Stimulated activated CD4-positive, alpha-beta T cell treated with anti-CD3 and anti-CD28 coated beads, Interleukin-15, amount 100 ng/mL, for 24 hours (primary cell): ENCODE results near the gene IFIT1.
"Not testable (repeated sequence)": the region's sequence is repeated elsewhere in the genome, so short reads cannot be mapped to it uniquely, and the experiment has no call there.

ENCODE experiments used
- DNase-seq: peaks from one replicate; pipeline ENCODE4 v3.0.0-alpha.2; 2020

IFIT1 gene, protein sequence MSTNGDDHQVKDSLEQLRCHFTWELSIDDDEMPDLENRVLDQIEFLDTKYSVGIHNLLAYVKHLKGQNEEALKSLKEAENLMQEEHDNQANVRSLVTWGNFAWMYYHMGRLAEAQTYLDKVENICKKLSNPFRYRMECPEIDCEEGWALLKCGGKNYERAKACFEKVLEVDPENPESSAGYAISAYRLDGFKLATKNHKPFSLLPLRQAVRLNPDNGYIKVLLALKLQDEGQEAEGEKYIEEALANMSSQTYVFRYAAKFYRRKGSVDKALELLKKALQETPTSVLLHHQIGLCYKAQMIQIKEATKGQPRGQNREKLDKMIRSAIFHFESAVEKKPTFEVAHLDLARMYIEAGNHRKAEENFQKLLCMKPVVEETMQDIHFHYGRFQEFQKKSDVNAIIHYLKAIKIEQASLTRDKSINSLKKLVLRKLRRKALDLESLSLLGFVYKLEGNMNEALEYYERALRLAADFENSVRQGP

GRCh38 chr10:89391907-89392756, at the start of gene IFIT1:
Gene IFIT1, plus strand, starts transcription at chr10:89392623. Its CDS starts 90 bp downstream, at chr10:89392713.
- peak; percentile 28 for DNase-seq

DNA sequence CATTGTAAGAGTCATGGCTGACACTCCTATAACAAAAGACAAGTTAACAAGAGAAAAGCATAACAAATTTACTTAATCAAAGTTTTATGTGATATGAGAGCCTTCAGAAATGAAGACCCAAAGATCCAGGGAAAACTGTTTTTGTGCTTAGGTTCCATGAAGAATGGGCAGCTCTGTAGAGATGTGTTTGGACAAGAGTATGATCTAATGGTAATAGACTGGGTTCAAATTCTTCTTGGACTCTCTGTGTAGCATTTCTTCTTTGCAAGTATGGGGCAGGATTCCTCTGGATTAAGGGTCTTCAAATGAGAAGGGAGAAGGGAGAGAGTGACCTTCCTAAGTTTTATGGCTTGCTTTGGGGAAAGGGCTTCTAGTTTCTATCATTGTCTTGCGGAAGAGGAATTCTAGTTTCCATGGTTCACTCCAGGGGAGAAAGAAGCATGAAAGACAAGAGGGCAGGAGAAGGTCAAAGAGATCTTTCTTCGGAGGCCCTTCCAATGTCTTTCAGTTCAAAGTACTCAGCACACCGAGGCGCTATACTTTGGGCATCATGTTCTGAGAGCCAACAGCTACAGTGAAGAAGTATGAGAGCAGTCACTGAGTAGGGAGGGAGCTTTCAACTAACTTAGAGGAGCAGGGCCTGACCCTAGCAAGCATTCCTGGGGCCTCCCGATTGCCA, 49.2 kb upstream of the IFIT1 start:
- DNase-seq: no peak

DNA sequence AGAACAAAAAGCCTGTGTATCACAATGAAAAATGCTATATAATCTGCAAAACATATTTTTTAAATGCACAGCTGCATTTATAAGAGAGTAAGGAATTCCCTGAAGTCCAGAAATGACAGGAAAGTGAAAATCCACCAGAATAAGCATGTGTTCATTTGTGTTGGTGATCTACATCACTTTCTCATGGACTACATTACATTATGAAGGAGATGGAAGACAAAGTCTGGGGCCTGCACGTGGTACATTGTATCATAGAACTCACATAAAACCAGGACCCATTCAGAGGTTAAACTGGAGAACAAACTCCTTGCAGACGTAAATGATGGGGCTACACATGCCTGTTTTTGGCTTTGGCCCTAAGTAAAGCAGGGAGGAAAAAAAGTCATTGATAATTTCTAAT, 48.3 kb upstream of the IFIT1 start:
- no peak for DNase-seq

DNA sequence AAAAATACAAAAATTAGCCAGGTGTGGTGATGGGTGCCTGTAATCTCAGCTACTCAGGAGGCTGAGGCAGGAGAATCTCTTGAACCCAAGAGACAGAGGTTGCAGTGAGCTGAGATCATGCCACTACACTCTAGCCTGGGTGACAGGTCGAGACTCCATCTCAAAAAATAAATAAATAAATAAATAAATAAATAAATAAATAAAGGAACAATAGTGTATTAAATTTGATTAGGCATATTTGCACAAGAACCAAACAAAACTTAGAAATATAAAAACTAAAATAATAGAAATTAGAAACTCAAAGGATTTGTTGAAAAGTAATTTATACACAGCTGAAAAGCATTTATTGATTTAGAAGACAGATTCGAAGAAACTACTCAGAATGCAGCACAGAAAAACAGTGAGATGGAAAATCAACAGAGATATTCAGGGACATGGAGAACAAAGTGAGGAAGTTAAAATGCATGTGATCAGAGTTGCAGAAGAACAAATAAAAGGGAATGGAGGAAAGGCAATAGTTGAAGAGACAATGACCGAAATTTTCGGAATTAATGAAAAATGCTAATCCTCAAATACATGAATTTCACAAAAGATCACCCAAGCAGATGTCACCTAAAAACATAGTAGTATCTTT, 46.9 kb upstream of the IFIT1 start:
- no peak for DNase-seq

- no peak for DNase-seq
Observed at GRCh38 chr10:89346405-89347254, 45.8 kb upstream of the IFIT1 start.

- DNase-seq: no peak
Observed at GRCh38 chr10:89347701-89348457, 44.5 kb upstream of the IFIT1 start.

DNA sequence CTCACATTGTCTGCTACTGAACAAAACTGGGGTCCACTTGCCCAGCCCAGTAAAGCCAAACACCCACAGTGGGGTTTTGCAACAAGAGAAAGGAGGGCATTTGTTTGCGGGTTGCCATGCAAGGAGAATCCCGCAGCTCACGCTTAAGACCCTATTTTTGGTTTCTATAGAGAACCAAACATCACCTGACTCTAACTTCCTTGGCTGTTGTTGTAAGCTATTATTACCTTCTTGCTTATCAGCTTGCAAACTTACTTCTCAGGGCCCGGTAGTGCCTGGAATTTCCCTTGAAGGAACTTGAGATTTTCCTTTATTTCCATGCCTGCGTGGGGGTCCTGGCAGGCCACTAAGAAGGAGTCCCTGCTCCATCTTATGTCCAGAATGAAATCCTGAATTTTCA, 43.9 kb upstream of the IFIT1 start:
- DNase-seq: no peak

DNA sequence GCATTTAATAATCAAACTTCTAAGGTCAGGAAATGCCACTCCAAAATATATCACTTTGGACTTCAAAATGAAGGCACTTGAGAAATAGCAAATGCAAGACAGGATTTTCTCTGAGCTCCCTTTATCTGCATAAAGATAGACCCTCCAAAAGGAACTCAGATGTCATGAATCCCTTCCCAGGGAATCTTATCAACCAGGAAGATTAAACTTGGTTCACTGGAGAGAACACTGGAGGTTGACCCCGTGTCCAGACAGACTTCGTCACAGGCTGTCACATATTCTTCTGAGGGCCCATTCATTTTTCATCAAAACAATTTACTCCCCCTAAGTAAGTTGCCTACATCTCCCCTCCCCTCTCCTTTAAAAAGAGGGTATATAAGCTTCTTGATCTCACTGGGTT, 43.4 kb upstream of the IFIT1 start:
- DNase-seq: no peak

DNA sequence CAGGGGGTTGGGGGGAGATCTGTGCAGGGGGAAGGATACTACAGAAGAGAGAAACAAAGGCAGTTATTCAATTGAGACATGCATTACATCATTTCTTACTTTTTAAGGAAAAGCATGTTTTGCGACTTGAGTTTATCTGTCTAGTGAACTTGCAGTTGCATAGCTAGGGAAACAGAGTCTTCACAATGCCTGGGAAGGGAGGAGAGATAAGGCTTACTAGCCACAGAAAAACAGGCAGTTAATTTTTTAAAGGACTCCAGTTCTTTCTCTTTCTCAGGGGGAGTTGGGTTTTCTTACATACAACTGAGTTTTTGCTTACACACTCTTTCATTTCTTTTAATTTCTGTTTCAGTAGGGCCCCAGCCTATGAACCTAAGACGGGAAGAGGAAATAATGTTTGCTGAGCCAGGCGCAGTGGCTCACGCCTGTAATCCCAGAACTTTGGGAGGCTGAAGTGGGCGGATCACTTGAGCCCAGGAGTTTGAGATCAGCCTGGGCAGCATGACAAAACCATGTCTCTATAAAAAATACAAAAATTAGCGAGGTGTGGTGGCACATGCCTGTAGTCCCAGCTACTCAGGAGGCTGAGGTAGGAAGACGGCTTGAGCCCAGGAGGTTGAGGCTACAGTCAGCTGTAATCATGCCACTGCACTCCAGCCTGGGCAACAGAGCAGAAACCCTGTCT, 41.6 kb upstream of the IFIT1 start:
- not testable (repeated sequence) for DNase-seq

DNA sequence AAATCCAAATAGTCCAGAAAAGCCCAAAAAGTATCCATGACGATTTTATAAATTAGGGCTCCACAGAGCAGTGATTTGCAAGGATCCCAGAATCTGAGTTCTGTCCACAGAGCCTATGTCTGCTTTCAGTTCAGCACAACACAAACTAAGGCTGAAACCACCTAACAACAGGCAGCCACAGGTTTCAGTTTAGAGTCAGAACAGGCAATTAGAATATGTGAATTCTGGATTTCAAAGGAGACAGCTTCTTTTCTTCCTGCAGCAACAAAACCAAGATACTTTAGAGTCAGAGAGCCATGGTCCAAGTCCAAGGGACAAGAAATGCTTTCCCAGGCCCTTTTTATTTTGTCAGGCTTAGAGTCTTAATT, 41.0 kb upstream of the IFIT1 start:
- DNase-seq: no peak

GRCh38 chr10:89351780-89352597, 40.4 kb upstream of the IFIT1 start:
- no peak for DNase-seq

DNA sequence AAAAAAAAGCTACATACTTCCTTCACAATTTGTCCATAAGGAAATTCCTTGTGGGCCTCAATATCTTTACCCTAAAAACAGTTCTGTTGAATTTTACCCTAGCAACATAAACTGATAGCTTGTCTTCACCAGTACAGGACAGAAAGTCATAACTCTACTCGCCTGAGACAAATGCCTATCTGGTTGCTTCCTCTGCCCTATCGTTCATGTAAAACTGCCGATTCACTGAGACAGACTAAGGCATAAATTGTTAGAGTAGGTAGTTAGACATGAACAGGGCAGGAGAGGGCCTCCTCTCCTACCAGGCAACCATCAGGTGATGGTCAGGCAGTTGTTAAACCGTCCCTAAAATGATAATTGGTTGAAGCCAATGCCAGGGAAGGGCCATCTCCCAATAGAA, 39.6 kb upstream of the IFIT1 start:
- DNase-seq: no peak

DNA sequence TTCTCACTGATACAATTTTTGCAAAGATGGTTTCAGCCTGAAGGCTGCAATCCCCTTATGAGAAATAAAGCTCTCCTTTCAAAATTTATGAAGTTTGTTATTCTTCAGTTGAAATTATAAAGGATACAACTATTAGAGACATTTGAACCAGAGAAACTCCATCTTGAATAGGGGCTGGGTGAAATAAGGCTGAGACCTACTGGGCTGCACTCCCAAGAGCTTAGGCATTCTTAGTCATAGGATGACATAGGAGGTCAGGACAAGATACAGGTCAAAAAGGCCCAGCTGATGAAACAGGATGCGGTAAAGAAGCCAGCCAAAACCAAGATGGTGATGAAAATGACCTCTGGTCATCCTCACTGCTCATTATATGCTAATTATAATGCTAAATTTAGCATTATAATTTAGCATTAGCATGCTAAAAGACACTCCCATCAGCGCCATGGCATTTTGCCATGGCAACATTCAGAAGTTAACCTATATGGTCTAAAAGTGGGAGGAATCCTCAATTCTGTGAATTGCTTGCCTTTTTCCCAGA, 37.0 kb upstream of the IFIT1 start:
- DNase-seq: no peak

DNA sequence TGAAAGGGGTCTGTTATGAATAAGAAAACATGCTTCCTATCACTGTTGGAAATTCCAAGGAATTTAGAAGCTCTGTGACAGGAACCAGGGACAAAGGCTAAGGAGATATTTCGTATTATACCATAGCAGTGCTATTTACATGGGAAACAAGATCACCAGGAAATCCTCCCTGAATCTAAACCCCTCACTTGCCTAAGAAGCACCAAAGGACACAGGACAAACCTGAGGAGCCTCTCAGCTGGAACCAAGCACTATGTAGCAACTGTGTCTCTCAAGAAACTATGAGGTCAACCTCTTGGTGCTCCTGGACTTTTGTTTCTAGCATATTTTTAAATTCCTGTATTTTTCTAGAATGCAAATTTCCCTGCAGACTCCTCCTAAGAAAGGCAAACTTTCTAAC, 35.3 kb upstream of the IFIT1 start:
- no peak for DNase-seq

- DNase-seq: no peak
Observed at GRCh38 chr10:89357975-89358374, 34.4 kb upstream of the IFIT1 start.

GRCh38 chr10:89360157-89360556, 32.3 kb upstream of the IFIT1 start:
- no peak for DNase-seq

GRCh38 chr10:89362929-89363328, 29.5 kb upstream of the IFIT1 start:
- DNase-seq: no peak

- no peak for DNase-seq
Observed at GRCh38 chr10:89363729-89364442, 28.5 kb upstream of the IFIT1 start.

GRCh38 chr10:89364531-89364930, 27.9 kb upstream of the IFIT1 start:
- DNase-seq: no peak
